ENCODE measurements around the gene XPNPEP1. TPM values are rescaled to one million over a fixed set of nuclear protein-coding genes. Genes with fewer than 3 reads are reported as not detected.

XPNPEP1 gene
- polyA plus RNA-seq, 3 donors, result 32.1 to 62.1 (median 38.4) TPM

DNA sequence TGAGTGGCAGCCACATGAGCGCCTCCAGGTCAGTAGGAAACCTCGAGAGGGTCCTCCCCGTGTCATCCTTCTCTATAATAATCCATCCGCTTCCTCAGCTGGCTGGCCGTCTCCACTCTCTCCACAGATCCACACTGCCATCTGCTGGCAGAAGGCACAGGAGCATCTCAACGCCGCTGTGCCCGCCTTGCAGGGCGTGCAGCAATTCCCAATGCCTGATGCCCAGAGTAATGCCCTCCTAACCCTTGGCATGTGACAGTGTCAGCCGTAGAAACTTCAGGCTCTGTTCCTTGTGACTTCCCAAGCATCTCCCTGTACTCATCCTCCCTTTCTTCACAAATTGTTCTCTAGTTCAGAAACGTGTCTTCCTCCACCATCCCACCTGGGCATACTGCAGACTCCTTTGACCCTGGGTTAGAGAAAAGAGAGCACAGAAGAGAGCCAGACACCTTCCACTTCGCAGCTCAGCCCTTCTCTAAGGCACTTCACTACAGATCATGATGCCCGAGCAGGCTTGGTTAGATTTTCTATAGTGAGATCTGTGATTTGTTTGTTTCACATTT, 70.8 kb downstream of the XPNPEP1 start:
- intact Hi-C loops (cut with micrococcal nuclease), result no loop called here
- peak overlapping the region in 1 of 2 donors; percentile 5 for H3K4me3 Mint-ChIP-seq
- H3K27ac Mint-ChIP-seq, result peak overlapping the region in 1 of 7 donors; percentile 15

DNA sequence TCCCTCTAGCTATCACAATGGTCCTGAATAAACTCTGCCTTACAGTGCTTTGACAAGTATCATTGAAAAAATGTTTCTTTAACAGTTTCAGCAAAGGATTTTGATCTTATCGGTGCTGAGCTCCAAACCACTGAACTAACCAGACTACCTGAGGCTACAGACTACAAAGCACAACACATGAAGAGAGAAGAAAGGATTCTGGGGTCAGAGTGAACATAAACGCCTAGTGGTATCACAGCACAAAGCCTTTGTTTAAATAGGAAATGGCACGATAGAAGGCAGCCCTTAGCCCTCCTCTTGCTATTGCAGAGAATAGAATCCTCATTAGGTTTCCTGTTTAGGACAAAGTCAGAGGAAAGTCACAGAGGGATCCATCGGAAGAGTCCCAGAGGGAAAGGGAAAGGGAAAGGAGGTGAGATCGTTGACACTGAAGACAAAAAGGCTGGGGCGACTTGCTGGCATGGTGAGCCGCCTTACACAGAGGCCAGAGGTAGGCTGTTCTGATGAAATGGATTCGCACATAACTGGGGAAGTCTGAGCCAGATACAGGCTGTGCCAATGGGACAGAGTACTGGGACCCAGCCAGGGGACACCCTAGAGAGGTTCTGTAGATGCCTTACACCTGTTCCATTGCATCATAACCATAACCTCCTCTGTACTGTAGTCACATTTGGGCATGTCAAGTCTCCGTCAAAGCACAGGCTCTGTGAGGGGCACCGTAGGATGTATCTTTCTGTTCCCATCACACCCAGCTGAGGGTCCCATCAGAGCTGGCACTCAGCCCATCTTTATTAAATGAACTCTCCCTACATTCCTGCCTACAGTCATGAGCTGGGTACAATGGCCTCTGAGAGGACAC, 71.5 kb downstream of the XPNPEP1 start:
- no peak overlapping the region for H3K9ac ChIP-seq (ENCODE audit: insufficient read depth, low read length, poor library complexity, severe bottlenecking)
- WGBS (ENCODE audit: insufficient coverage), result 63% methylated on average over 7 of the region's 10 CpGs
- Mint-ChIP-seq H3K4me3 (no peak overlapping the region), H3K36me3 (no peaks in the 10 kb centered on the region), H3K9me3 (no peaks in the 10 kb centered on the region), H3K27ac (no peak overlapping the region), H3K27me3 (ENCODE audit: low read depth in 3 of 3) (peaks cover 5 to 11% (median 11%) of the 10 kb centered on the region in 3 donors), H3K4me1 (peaks cover 6% of the 10 kb centered on the region)
- no peak overlapping the region for H3K4me2 ChIP-seq (replicated peaks; ENCODE audit: extremely low read depth, low read length, poor library complexity, severe bottlenecking)
- H3K4me3 ChIP-seq (replicated peaks in 1 of 3; ENCODE audit: low read depth in 2 of 3, low read length in 3 of 3), result no peak overlapping the region
- H3K27me3 ChIP-seq (ENCODE audit: control insufficient read depth in 2 of 2, insufficient read depth in 2 of 2, low read length in 2 of 2), result no peaks in the 10 kb centered on the region
- no peaks in the 10 kb centered on the region for H3K9me3 ChIP-seq (replicated peaks in 1 of 2; ENCODE audit: control insufficient read depth in 1 of 2, insufficient read depth in 1 of 2, low read length in 2 of 2)
- no peak overlapping the region for H3K27ac ChIP-seq (ENCODE audit: low read depth in 1 of 2, low read length in 2 of 2)
- intact Hi-C loops (cut with micrococcal nuclease), result no loop called here
- H4K20me1 ChIP-seq (ENCODE audit: insufficient read depth, low read length), result no peaks in the 10 kb centered on the region
- H2AFZ ChIP-seq (ENCODE audit: insufficient read depth, low read depth, low read length, poor library complexity, severe bottlenecking), result no peak overlapping the region
- DNase-seq, result no peak
- H3K4me1 ChIP-seq (ENCODE audit: control insufficient read depth in 1 of 2, insufficient read depth in 2 of 2, low read length in 2 of 2), result no peaks in the 10 kb centered on the region
- TF ChIP-seq, protein P1, sequence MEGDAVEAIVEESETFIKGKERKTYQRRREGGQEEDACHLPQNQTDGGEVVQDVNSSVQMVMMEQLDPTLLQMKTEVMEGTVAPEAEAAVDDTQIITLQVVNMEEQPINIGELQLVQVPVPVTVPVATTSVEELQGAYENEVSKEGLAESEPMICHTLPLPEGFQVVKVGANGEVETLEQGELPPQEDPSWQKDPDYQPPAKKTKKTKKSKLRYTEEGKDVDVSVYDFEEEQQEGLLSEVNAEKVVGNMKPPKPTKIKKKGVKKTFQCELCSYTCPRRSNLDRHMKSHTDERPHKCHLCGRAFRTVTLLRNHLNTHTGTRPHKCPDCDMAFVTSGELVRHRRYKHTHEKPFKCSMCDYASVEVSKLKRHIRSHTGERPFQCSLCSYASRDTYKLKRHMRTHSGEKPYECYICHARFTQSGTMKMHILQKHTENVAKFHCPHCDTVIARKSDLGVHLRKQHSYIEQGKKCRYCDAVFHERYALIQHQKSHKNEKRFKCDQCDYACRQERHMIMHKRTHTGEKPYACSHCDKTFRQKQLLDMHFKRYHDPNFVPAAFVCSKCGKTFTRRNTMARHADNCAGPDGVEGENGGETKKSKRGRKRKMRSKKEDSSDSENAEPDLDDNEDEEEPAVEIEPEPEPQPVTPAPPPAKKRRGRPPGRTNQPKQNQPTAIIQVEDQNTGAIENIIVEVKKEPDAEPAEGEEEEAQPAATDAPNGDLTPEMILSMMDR (IDR thresholded peaks at IDR 0.05), result no peak
- no peaks in the 10 kb centered on the region for H3K36me3 ChIP-seq (replicated peaks in 1 of 2; ENCODE audit: control insufficient read depth in 1 of 2, insufficient read depth in 2 of 2, low read length in 2 of 2)
- H3K79me2 ChIP-seq (ENCODE audit: insufficient read depth, low read length), result no peaks in the 10 kb centered on the region

More for the DNA sequence above, 70.8 kb downstream of the XPNPEP1 start:
- no peak overlapping the region for H2AFZ ChIP-seq (ENCODE audit: insufficient read depth, low read depth, low read length, poor library complexity, severe bottlenecking)
- H3K9ac ChIP-seq (ENCODE audit: insufficient read depth, low read length, poor library complexity, severe bottlenecking), result no peak overlapping the region
- H3K4me1 ChIP-seq (ENCODE audit: control insufficient read depth in 1 of 2, insufficient read depth in 2 of 2, low read length in 2 of 2), result no peaks in the 10 kb centered on the region
- Mint-ChIP-seq H3K27me3 (ENCODE audit: low read depth in 3 of 3) (peaks cover 5 to 11% (median 8%) of the 10 kb centered on the region in 3 donors), H3K9me3 (no peaks in the 10 kb centered on the region), H3K36me3 (no peaks in the 10 kb centered on the region), H3K4me1 (peaks cover 6% of the 10 kb centered on the region)
- DNase-seq, result peak; percentile 31 to 49 (median 40)
- no peak overlapping the region for H3K27ac ChIP-seq (ENCODE audit: low read depth in 1 of 2, low read length in 2 of 2)
- no peak overlapping the region for H3K4me2 ChIP-seq (replicated peaks; ENCODE audit: extremely low read depth, low read length, poor library complexity, severe bottlenecking)
- H3K9me3 ChIP-seq (replicated peaks in 1 of 2; ENCODE audit: control insufficient read depth in 1 of 2, insufficient read depth in 1 of 2, low read length in 2 of 2), result no peaks in the 10 kb centered on the region
- 2% methylated on average over 11 of the region's 13 CpGs for WGBS (ENCODE audit: insufficient coverage)
- no peaks in the 10 kb centered on the region for H3K27me3 ChIP-seq (ENCODE audit: control insufficient read depth in 2 of 2, insufficient read depth in 2 of 2, low read length in 2 of 2)
- H3K36me3 ChIP-seq (replicated peaks in 1 of 2; ENCODE audit: control insufficient read depth in 1 of 2, insufficient read depth in 2 of 2, low read length in 2 of 2), result no peaks in the 10 kb centered on the region
- no peaks in the 10 kb centered on the region for H4K20me1 ChIP-seq (ENCODE audit: insufficient read depth, low read length)
- TF ChIP-seq, protein P1 (IDR thresholded peaks at IDR 0.05), result peak; percentile 89
- no peak overlapping the region for H3K4me3 ChIP-seq (replicated peaks in 1 of 3; ENCODE audit: low read depth in 2 of 3, low read length in 3 of 3)
- no peaks in the 10 kb centered on the region for H3K79me2 ChIP-seq (ENCODE audit: insufficient read depth, low read length)
